H1 (cell line): ENCODE measurements around the gene ASAP3. TPM values are rescaled to one million over a fixed set of nuclear protein-coding genes. Genes with fewer than 3 reads are reported as not detected.
A peak's percentile ranks its signal among the peaks of the same experiment; 100 is the strongest.

ENCODE experiments used
- CTBP2 ChIP-seq: IDR thresholded peaks from 2 replicates; pipeline ENCODE4 v1.7.0; 2011; ENCODE audit warnings: borderline replicate concordance, mild to moderate bottlenecking, moderate library complexity, mixed read lengths, low read length; ENCODE audit not compliant: insufficient read depth, insufficient read length
- GTF2F1 ChIP-seq: IDR thresholded peaks from 2 replicates; pipeline ENCODE4 v1.6.1; 2012; ENCODE audit warnings: low read depth, low read length, improper control_type of control experiment, borderline replicate concordance
- JUN ChIP-seq: IDR thresholded peaks from 2 replicates; pipeline ENCODE4 v1.6.1; 2011; ENCODE audit warnings: low read depth, mild to moderate bottlenecking, improper control_type of control experiment, low read length
- PHF8 ChIP-seq: fragments of 200-600 bp; sonication (generic); conservative IDR thresholded peaks from 2 replicates; pipeline ENCODE4 v1.7.1; 2012; ENCODE audit warnings: low read depth, mild to moderate bottlenecking, inconsistent platforms, low read length, moderate library complexity
- polyA plus RNA-seq, 7 experiments: library from polyadenylated mRNA; depleted of rRNA in 3 of 7; stranded (reverse) in 5 of 7; unstranded in 2 of 7; fragments of >200 nt in 5 of 7; fragments of 200-250 nt in 2 of 7; gene quantifications; 1 replicate in 5 of 7; 2 replicates in 1 of 7; 4 replicates in 1 of 7; pipeline versions ENCODE4 v1.2.1 to v1.2.3, GENCODE V29; 2011 to 2013; ENCODE audit warnings: missing spikeins in 2 of 7, mixed read lengths in 2 of 7
- total RNA-seq: library from RNA; stranded (reverse); fragmentation: NEBNext Ultra II Directional; extraction: Animal tissue kit (Norgen Biotek cat#: 25700); gene quantifications from 2 replicates; pipeline ENCODE4 v1.2.1, GENCODE V29; 2021
- TF ChIP-seq, protein P1 (sequence below): IDR thresholded peaks from 2 replicates; pipeline ENCODE4 v1.6.1; 2012; ENCODE audit warnings: inconsistent platforms
- TF ChIP-seq, protein P2 (sequence below): IDR thresholded peaks from 2 replicates; pipeline ENCODE4 v1.6.1; 2012; ENCODE audit warnings: inconsistent platforms

Gene ASAP3
- total and polyA plus RNA-seq, 2 of the 8 experiments (the other 6 are each of a cell fraction or from before 2014, with no cell fraction given), result 53.1 to 58.0 TPM

DNA sequence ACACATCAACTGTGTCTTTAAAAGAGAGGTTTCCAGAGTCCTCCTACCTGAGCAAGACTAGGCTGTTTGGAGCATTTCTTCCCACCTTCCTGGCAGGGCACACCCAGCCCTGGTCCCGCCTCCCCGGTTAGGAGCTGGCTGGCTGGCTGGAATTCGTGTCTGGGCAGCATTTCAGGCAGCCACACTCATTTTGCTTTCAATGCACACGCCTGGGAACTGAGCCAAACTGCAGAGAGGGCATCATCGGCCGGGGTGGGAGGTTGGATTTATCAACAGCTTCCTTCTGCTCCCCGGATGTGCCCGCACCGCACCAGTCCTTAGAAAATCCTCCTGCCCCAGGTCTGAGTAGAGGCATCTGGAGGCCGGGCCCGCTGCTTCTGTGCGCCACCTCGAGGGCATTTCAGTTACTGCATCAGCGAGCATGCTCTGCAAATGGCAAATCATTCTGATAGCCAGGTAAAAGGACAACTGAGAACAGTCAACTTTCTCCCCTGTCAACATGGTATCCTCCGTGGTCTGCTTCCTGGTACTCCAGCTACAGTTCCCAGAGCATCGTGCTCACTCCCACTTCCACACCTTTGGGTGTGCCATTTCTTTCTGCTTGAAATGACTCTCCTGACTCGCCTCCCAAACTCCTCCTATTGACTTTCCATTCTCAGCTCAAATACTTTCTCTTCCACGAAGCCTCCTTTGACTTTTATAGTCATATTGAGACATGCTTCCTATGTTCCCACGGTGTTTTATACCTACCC, 80.1 kb downstream of the ASAP3 start (continued):
- TF ChIP-seq GTF2F1, result no peak
- peak; percentile 33 for TF ChIP-seq CTBP2
- TF ChIP-seq PHF8, result no peak
- TF ChIP-seq, protein P1, sequence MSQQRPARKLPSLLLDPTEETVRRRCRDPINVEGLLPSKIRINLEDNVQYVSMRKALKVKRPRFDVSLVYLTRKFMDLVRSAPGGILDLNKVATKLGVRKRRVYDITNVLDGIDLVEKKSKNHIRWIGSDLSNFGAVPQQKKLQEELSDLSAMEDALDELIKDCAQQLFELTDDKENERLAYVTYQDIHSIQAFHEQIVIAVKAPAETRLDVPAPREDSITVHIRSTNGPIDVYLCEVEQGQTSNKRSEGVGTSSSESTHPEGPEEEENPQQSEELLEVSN, result no peak
- no peak for TF ChIP-seq JUN
- TF ChIP-seq, protein P2, sequence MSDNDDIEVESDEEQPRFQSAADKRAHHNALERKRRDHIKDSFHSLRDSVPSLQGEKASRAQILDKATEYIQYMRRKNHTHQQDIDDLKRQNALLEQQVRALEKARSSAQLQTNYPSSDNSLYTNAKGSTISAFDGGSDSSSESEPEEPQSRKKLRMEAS, result peak; percentile 61
